HepG2 (cell line): Measurements from ENCODE around the gene PAM16. TPM values are rescaled to one million over a fixed set of nuclear protein-coding genes. Genes with fewer than 3 reads are reported as not detected.
A peak's percentile ranks its signal among the peaks of the same experiment; 100 is the strongest.

Source experiments
- ATF4 ChIP-seq, 2 experiments: fragments of 450-650 bp in 1 of 2; sonication (generic) in 1 of 2; formaldehyde crosslinking; IDR thresholded peaks; 2 replicates each; pipeline versions ENCODE4 v1.5.0 to v1.8.0; 2020 to 2022; ENCODE audit warnings: mild to moderate bottlenecking in 1 of 2, missing genetic modification reagents in 1 of 2
- CBX5 ChIP-seq: sonication (generic); formaldehyde crosslinking; IDR thresholded peaks from 2 replicates; pipeline ENCODE4 v1.4.0; 2020; ENCODE audit warnings: missing genetic modification reagents, borderline replicate concordance
- CEBPB ChIP-seq: IDR thresholded peaks from 2 replicates; pipeline ENCODE4 v1.6.1; 2011; ENCODE audit warnings: low read depth, low read length, improper control_type of control experiment, borderline replicate concordance
- CEBPG ChIP-seq: IDR thresholded peaks from 2 replicates; pipeline ENCODE4 v1.6.1; 2016
- FUBP1 ChIP-seq: sonication (generic); formaldehyde crosslinking; IDR thresholded peaks from 2 replicates; pipeline ENCODE4 v1.5.1; 2020; ENCODE audit warnings: missing genetic modification reagents, mild to moderate bottlenecking, borderline replicate concordance
- HMGXB4 ChIP-seq, 2 experiments: sonication (generic) in 1 of 2; formaldehyde crosslinking in 1 of 2; IDR thresholded peaks; 2 replicates each; pipeline versions ENCODE4 v1.4.0 to v1.6.1; 2018 to 2020; ENCODE audit warnings: missing genetic modification reagents in 2 of 2, borderline replicate concordance in 1 of 2, low read depth in 1 of 2, mild to moderate bottlenecking in 1 of 2, missing biosample characterization in 1 of 2
- IKZF1 ChIP-seq: fragments of 450-650 bp; IDR thresholded peaks from 2 replicates; pipeline ENCODE4 v1.7.1; 2016
- IKZF5 ChIP-seq: IDR thresholded peaks from 2 replicates; pipeline ENCODE4 v1.6.1; 2018; ENCODE audit warnings: missing genetic modification reagents, mild to moderate bottlenecking, missing compliant biosample characterization
- NR1H2 ChIP-seq: sonication (generic); formaldehyde crosslinking; IDR thresholded peaks from 2 replicates; pipeline ENCODE4 v1.8.1; 2022; ENCODE audit warnings: low read depth, missing genetic modification reagents, borderline replicate concordance
- SIN3B ChIP-seq: fragments of 150-350 bp; IDR thresholded peaks from 2 replicates; pipeline ENCODE4 v1.6.1; 2014; ENCODE audit warnings: low read length
- U2AF2 ChIP-seq: fragments of 200-400 bp; formaldehyde crosslinking; IDR thresholded peaks from 2 replicates; pipeline ENCODE4 v1.6.1; 2017; ENCODE audit warnings: low read depth, mild to moderate bottlenecking, low read length
- ZBTB38 ChIP-seq: sonication (generic); formaldehyde crosslinking; IDR thresholded peaks from 2 replicates; pipeline ENCODE4 v1.5.1; 2020; ENCODE audit warnings: mild to moderate bottlenecking, missing genetic modification reagents
- ZNF550 ChIP-seq: sonication (generic); formaldehyde crosslinking; IDR thresholded peaks from 2 replicates; pipeline ENCODE4 v1.4.0; 2020; ENCODE audit warnings: mild to moderate bottlenecking, missing genetic modification reagents, borderline replicate concordance
- ZNF609 ChIP-seq: sonication (generic); formaldehyde crosslinking; IDR thresholded peaks from 2 replicates; pipeline ENCODE4 v1.4.0; 2020; ENCODE audit warnings: mild to moderate bottlenecking, missing genetic modification reagents, borderline replicate concordance
- ZNF691 ChIP-seq: sonication (generic); formaldehyde crosslinking; IDR thresholded peaks from 2 replicates; pipeline ENCODE4 v1.4.0; 2020; ENCODE audit warnings: missing genetic modification reagents, low read depth, mild to moderate bottlenecking, borderline replicate concordance
- polyA plus RNA-seq, 8 experiments: library from polyadenylated mRNA; depleted of rRNA in 3 of 8; stranded (reverse) in 7 of 8; unstranded in 1 of 8; fragments of >200 nt; fragmentation: Illumina TruSeq in 4 of 8; extraction: Trizol in 4 of 8; gene quantifications; 2 replicates each; pipeline versions ENCODE4 v1.2.1 to v1.2.3, GENCODE V29; 2011 to 2016; ENCODE audit warnings: low read depth in 4 of 8, missing spikeins in 1 of 8, mixed read lengths in 1 of 8; ENCODE audit not compliant: insufficient read depth in 1 of 8
- total RNA-seq, 5 experiments: library from RNA; depleted of rRNA; stranded (reverse); fragments of >200 nt; fragmentation: Illumina TruSeq; extraction: Trizol; gene quantifications; 2 replicates each; pipeline ENCODE4 v1.2.3, GENCODE V29; 2016; ENCODE audit warnings: low read depth in 1 of 5

PAM16 gene
- total and polyA plus RNA-seq, 2 of the 13 experiments (the other 11 are each of a cell fraction or from before 2014, with no cell fraction given): 51.5 to 51.8 TPM

GRCh38 chr16:4350787-4351659 lies at the start of gene PAM16 (continued):
- TF ChIP-seq HMGXB4 (CRISPR knock-in tag; IDR thresholded peaks at IDR 0.05; ENCODE audit: borderline replicate concordance in 1 of 2, low read depth in 1 of 2) (peak in 1 of 2 experiments; percentile 56; a peak in 1 of 4 replicates), ZNF550 (CRISPR knock-in tag) (no peak), CEBPB (no peak), FUBP1 (CRISPR knock-in tag) (no peak), ATF4 (CRISPR knock-in tag; IDR thresholded peaks at IDR 0.05) (0 out of 4 replicates have a peak, but pooled peaks of 1 of the 2 experiments have one; percentile 17), ZNF691 (CRISPR knock-in tag) (peak; percentile 52; the same call in 1 of the 2 replicates), CBX5 (CRISPR knock-in tag) (no peak), CEBPG (CRISPR knock-in tag) (peak; percentile 32; the same call in 1 of the 2 replicates), NR1H2 (CRISPR knock-in tag) (no peak), U2AF2 (no peak), IKZF1 (no peak), SIN3B (0 out of 2 replicates have a peak, but pooled peaks have one; percentile 22), ZNF609 (0 out of 2 replicates have a peak, but pooled peaks have one; percentile 45), IKZF5 (0 out of 2 replicates have a peak, but pooled peaks have one; percentile 11), ZBTB38 (no peak; the same call in 1 of the 2 replicates)
